OCI-LY3 (cell line): ENCODE measurements around the gene USP47.

ENCODE experiments used
- H2AFZ ChIP-seq: fragments of 200-600, 300-600 bp; shearing (Covaris generic); 2 replicates; pipeline ENCODE4 v1.6.0; 2014; ENCODE audit warnings: antibody characterized with exemption, low read depth, low read length
- H3K27ac ChIP-seq: fragments of 200-600, 300-600 bp; sonication (generic); 2 replicates; pipeline ENCODE4 v1.5.1; 2014; ENCODE audit warnings: mild to moderate bottlenecking, low read length, moderate library complexity, mixed read lengths
- H3K27me3 ChIP-seq: fragments of 200-600, 300-600 bp; sonication (generic); 2 replicates; pipeline ENCODE4 v1.6.1; 2014; ENCODE audit warnings: low read depth, low read length, mixed read lengths
- H3K36me3 ChIP-seq: fragments of 200-600, 300-600 bp; sonication (generic); replicated peaks from 2 replicates; pipeline ENCODE3; 2014; ENCODE audit warnings: low read depth, low read length, mixed read lengths
- H3K4me1 ChIP-seq: fragments of 300-600, 200-600 bp; sonication (generic); 2 replicates; pipeline ENCODE4 v1.6.1; 2014; ENCODE audit warnings: low read length, mixed read lengths
- H3K4me2 ChIP-seq: fragments of 200-600, 300-600 bp; sonication (generic); 2 replicates; pipeline ENCODE4 v1.6.1; 2014; ENCODE audit warnings: low read length, mixed read lengths
- H3K4me3 ChIP-seq: fragments of 300-600, 200-600 bp; sonication (generic); 2 replicates; pipeline ENCODE4 v1.5.1; 2014; ENCODE audit warnings: antibody characterized with exemption, mild to moderate bottlenecking, low read length, moderate library complexity
- H3K79me2 ChIP-seq: fragments of 300-600, 200-600 bp; shearing (Covaris generic); 2 replicates; pipeline ENCODE4 v1.6.1; 2014; ENCODE audit warnings: mild to moderate bottlenecking, low read length, mixed read lengths
- H3K9ac ChIP-seq: fragments of 300-600, 200-600 bp; shearing (Covaris generic); 2 replicates; pipeline ENCODE4 v1.6.0; 2014; ENCODE audit warnings: mild to moderate bottlenecking, low read length, moderate library complexity
- H3K9me3 ChIP-seq: fragments of 200-600, 300-600 bp; shearing (Covaris generic); 2 replicates; pipeline ENCODE4 v1.6.1; 2014; ENCODE audit warnings: low read length, mixed read lengths; ENCODE audit not compliant: insufficient read depth
- H4K20me1 ChIP-seq: fragments of 200-600, 300-600 bp; sonication (generic); 2 replicates; pipeline ENCODE4 v1.6.1; 2016; ENCODE audit warnings: low read length, mixed read lengths; ENCODE audit not compliant: insufficient read depth
- CTCF ChIP-seq: fragments of 200-600, 300-600 bp; sonication (generic); IDR thresholded peaks from 2 replicates; pipeline ENCODE4 v1.5.1; 2014; ENCODE audit warnings: antibody characterized with exemption, low read length, low read depth
- EZH2phosphoT487 ChIP-seq: fragments of 200-600 bp; shearing (Covaris generic); IDR thresholded peaks from 2 replicates; pipeline ENCODE4 v1.6.1; 2018; ENCODE audit warnings: antibody characterized with exemption, mixed run types, low read depth

USP47 gene

GRCh38 chr11:11947825-11948224 lies 106.1 kb downstream of the USP47 start:
- no peaks in the 10 kb centered on the region for H3K9me3 ChIP-seq
- no peaks in the 10 kb centered on the region for H3K27me3 ChIP-seq
- H3K4me2 ChIP-seq: no peak overlapping the region
- TF ChIP-seq EZH2phosphoT487 (no peak), CTCF (no peak)
- H3K27ac ChIP-seq: no peak overlapping the region
- no peak overlapping the region for H3K9ac ChIP-seq
- H3K36me3 ChIP-seq: peaks cover 12% of the 10 kb centered on the region
- no peak overlapping the region for H2AFZ ChIP-seq
- no peaks in the 10 kb centered on the region for H4K20me1 ChIP-seq
- H3K4me1 ChIP-seq: no peaks in the 10 kb centered on the region
- no peaks in the 10 kb centered on the region for H3K79me2 ChIP-seq
- no peak overlapping the region for H3K4me3 ChIP-seq

GRCh38 chr11:11948242-11948947 lies 106.6 kb downstream of the USP47 start:
- H4K20me1 ChIP-seq: no peaks in the 10 kb centered on the region
- H3K27me3 ChIP-seq: no peaks in the 10 kb centered on the region
- H3K9me3 ChIP-seq: no peaks in the 10 kb centered on the region
- H3K9ac ChIP-seq: no peak overlapping the region
- no peak overlapping the region for H2AFZ ChIP-seq
- no peak overlapping the region for H3K27ac ChIP-seq
- peaks cover 12% of the 10 kb centered on the region for H3K36me3 ChIP-seq
- no peaks in the 10 kb centered on the region for H3K4me1 ChIP-seq
- H3K79me2 ChIP-seq: no peaks in the 10 kb centered on the region
- no peak overlapping the region for H3K4me2 ChIP-seq
- TF ChIP-seq EZH2phosphoT487 (no peak), CTCF (no peak)
- no peak overlapping the region for H3K4me3 ChIP-seq

DNA sequence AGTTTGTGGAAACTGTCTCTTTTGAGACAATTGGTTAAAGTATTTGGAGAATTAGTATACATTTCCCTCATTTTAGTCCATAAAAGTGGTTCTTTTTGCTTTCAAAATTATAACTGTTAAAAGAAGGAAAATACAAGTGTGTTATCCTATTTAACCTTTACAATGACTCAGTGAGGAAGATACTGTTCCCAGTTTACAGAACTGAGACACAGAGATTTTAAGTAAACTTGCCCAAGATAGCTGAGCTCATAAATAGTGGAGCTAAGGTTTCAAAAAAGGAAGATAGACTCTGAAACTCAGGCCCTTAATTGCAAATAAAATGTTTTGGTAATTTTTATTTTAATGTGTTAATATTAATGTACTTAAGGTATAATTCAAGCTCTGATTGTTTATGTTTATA lies 107.7 kb downstream of the USP47 start:
- Histone ChIP-seq H3K27ac (no peak overlapping the region), H3K27me3 (no peaks in the 10 kb centered on the region), H2AFZ (no peak overlapping the region), H3K4me1 (no peaks in the 10 kb centered on the region), H3K9me3 (no peaks in the 10 kb centered on the region), H3K4me2 (no peak overlapping the region), H4K20me1 (no peaks in the 10 kb centered on the region), H3K36me3 (peaks cover 12% of the 10 kb centered on the region), H3K4me3 (no peak overlapping the region), H3K79me2 (no peaks in the 10 kb centered on the region), H3K9ac (no peak overlapping the region)
- TF ChIP-seq CTCF (no peak), EZH2phosphoT487 (no peak)

DNA sequence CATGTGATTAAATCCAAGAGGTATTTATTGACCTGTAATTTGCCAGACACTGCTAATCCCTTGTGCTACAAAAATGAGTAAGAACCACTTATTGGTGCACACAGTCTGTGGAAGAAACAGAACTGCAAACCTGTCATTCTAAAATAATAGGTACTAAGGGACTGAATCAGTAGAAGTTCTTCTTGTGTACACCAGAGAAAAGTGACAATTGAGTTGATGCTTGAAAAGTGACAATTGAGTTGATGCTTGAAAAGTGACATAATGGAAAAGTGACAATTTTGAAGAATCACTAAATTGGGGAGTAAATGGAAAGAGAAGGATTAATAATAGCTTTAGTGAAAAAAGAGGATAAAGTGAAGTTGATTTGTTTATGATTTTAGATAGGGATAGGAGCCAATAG lies 110.3 kb downstream of the USP47 start:
- H3K9me3 ChIP-seq: no peaks in the 10 kb centered on the region
- no peak overlapping the region for H3K4me2 ChIP-seq
- no peaks in the 10 kb centered on the region for H3K79me2 ChIP-seq
- no peak overlapping the region for H3K27ac ChIP-seq
- H2AFZ ChIP-seq: no peak overlapping the region
- TF ChIP-seq EZH2phosphoT487: no peak
- no peaks in the 10 kb centered on the region for H3K27me3 ChIP-seq
- H3K4me1 ChIP-seq: no peaks in the 10 kb centered on the region
- H4K20me1 ChIP-seq: no peaks in the 10 kb centered on the region
- H3K9ac ChIP-seq: no peak overlapping the region
- peaks cover 33% of the 10 kb centered on the region for H3K36me3 ChIP-seq
- H3K4me3 ChIP-seq: no peak overlapping the region
